Stimulated activated CD4-positive, alpha-beta T cell treated with anti-CD3 and anti-CD28 coated beads, Interleukin-1b, Interleukin-23, amount 100 ng/mL, for 1 hour (primary cell): ENCODE results near the gene CDC42BPB.

Source experiments
- DNase-seq, 2 donors: peaks; one replicate each; pipeline ENCODE4 v3.0.0-alpha.2; 2020; ENCODE audit warnings: low read depth in 2 of 2

The CDC42BPB gene

DNA sequence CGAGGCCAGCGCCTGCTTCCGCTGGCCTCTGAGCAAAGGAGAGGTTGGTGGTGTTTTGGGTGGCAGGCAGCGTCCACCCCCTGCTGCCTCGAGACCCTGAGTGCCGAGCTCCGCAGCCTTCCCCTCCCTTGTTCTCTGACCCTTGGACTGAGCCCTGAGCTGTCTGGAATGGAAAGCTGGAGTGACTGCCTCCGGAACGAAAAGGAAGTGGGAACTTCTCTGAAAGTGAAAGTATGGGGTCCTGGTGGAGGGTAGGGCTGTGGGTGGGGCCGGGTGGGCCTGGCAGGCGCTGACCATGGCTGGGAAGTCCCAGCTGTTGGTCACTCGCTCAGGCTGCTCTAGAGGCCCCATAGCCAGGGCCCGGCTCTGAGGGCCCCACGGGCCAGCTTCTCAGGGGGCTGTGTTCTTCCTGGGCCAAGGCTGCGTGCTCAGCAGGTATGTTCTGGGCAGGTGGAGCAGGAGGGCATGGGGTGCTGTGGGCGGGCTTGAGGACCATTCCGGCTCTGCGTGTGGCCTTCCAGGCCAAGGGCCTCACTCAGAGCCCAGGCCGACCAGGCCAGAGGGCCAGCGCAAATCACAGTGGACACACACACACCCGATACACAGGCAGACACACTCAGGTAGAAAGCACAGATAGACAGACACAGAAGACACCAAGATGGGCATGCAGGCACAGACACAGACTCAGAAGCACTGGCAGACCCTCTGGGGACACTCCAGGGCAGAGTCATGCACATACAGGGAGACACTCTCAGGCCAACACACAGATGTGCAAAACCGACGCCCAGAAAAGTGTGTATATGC is 37.3 kb upstream of the CDC42BPB start, which contains the start of gene EXOC3L4:
TSS of gene EXOC3L4 (plus strand) at position 320 of the 804 bp plus-strand sequence. CDS start 5,495 bp downstream, outside the sequence.
- DNase-seq, result no peak

DNA sequence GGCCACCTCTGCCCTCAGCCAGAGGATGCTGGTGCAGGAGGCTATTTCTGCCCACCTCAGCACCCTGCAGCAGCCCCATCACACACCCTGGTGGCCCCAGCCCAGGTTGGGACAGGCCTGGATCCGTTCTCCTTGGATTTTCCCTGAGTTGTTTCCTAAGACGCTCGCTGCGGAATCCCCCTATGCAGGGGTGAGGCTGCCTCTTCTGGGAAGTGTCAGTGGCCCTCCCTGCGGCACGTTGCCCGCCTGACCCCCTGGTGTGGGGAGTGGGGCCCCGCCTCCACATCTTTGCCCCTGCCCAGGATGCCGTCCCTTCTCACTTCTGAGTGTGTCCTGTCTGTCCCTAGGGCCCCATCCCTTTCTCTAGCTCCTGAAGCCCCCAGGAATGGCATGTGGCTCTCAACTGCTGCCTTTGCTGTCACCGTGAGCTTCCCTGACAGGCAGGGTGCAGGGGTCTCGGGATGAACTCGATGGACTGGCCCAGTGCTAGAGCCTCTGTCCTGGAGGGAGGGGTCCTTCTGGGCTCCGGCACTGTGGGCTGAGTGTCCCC is 36.6 kb upstream of the CDC42BPB start:
- DNase-seq, result no peak

DNA sequence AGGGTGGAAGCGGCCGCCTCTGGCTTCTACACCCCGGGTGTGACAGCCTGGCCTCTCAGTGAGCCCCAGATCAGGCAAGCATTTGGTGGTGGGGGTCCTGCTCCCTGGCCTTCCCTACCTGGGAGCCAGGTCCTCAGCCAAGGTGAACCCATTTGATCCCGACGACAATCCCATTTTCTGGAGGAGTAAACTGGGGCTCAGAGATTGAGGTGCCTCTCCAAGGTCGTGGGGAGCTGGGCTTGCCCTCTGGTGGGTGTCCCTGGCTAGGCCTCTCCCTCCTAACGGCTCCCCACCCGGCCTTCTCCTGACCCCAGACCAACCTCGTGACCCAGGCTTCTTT is 34.5 kb upstream of the CDC42BPB start:
- DNase-seq, result no peak

DNA sequence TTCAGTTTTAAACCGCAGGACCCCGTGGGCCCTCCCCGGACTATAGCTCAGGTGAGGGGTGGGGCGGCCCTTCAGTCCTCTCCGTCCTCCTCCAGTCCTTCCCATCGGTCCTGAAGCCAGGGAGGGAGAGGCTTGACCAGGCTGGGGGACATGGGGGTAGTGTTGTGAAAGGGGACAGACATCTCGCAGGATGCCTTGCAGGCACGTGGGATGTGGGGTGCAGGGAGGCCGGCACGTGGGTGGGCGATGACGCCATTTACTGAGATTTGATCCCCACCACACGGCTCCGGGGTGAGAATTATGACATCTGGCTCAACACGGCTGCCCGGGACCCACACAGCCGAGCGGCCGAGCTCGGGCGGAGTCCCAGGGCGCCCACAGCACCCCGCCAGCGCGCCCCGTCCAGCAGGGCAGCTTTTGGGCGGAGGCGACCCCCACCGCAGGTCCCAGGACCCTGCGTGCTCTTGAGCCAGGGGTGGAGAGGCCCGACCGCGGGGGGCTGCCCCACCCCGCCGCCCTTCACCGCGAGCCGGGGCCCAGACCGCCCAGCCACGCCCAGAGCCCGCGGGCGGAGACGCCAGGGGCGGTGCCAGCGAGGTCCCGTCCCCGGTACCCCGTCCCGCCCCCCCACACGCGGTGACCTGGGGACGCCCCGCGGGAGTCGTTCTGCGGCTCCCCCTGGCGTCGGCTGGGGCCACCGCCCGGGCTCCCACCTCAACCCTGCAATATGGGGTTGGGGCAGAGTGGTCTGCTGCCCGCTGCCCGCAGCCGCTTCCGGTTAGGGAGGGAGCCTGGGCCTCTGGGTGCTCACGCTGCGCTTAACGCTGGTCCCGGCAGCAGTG is 33.9 kb upstream of the CDC42BPB start:
- DNase-seq, result peak; percentile 50 to 68

DNA sequence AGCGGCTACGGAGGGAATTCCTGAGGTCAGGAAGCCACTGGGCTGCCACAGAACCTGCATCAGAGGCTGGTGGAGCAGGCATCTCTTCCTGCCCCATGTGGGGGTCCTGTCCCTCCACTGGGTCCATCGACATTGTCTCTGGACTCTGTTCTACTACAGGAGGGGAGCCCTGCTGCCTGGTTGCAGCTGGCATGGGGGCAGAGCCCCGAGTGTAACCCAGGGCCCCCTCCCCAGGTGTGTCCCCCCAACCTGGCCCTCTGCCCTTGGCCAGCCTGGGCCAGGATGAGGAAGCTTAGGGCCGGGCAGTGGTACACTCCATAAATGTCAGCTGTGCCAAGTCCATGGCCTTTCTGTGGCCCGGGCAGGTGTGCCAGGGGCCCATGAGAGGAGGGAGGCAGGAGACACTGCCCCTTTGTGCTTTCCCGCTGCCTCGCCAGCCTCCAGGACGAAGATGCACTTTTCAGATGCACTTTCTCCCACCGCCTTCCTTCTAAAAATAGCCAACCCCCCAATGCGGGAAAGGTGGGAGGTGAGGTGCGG is 33.2 kb upstream of the CDC42BPB start:
- no peak for DNase-seq

DNA sequence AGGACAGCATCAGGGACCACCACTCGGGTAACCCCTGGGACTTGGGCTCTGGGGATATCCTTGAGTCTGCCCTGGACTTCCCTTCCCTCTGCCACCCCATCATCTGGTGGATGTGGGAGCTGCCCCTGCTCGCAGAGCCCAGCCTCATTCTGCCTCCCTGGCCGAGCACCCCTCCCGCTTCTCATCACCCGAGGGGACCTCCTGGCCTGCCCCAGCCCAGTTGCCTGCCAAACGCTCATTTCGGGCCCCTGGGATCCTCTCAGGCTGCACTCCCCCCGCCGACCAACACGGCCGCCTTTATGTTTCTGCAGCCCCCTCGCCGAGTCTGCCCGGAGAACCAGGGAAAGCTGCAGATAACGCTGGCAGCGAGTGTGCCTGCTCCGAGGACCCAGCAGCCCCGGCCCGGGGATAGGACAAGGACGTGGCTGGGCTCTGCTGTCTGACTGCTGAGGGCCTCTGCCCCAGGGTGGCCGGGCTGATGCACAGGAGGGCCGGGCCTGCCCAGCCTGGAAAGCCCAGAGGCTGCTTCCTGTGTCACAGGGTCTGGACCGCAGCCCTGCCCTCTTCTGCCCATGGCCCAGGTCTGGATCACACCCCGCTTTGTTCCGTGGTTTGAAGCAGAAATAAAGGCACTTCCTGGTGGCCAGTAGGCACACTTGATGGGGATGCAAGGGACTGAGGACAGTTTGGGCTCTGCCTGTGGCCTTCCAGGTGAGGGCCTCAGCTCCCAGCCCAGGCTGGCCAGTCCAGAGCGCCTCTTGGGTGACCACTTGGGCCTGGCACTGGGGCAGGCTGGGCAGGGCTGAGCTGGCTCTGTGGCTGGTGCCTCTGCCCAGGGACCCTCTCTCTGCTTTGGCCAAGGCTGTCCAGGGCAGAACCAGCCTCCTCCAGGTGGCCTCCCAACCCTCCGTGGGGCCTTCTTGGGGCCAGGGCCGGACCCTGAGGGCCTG is 32.3 kb upstream of the CDC42BPB start:
- no peak for DNase-seq

DNA sequence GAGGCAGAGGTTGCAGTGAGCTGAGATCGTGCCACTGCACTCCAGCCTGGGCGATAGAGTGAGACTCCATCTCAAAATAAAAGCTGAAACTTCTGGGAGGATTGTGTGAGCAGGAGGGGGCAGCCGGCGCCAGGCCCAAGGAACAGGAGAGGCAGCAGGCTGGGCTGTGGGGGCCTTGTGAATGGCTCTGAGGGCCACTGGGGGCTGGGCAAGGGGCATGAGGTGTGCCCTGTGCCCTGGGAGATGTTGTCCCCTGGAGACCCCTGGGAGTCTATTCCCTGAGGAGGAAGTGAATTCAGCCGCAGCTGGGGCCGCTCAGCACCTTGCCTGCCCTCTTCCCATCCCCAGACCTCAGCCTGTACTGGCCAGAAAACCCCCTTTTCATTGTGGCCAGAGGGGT is 31.6 kb upstream of the CDC42BPB start:
- no peak for DNase-seq

DNA sequence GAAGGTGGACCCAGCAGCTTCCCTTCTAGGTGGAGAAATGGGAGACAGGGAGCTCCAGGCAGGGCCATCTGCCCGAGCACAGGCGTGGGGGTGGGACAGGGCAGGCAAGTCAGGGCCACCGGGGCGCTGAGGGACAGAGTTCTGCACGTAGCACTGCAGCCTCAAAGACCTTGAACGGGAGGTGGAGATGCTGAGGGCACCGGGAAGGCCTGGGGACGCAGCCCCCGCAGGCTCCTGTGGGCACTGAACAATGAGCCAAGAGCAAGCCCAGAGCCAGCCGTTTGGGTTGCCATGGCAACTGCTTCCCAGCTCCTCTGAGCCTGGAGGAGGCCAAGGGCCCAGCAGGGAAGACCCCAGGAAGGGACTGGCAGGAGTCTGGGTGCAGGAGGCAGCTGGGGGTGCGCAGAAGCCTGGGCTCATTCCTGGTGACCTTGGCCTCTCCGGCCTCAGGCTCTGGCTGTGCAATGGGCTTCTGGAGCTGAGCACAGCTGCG is 30.0 kb upstream of the CDC42BPB start:
- DNase-seq, result no peak

DNA sequence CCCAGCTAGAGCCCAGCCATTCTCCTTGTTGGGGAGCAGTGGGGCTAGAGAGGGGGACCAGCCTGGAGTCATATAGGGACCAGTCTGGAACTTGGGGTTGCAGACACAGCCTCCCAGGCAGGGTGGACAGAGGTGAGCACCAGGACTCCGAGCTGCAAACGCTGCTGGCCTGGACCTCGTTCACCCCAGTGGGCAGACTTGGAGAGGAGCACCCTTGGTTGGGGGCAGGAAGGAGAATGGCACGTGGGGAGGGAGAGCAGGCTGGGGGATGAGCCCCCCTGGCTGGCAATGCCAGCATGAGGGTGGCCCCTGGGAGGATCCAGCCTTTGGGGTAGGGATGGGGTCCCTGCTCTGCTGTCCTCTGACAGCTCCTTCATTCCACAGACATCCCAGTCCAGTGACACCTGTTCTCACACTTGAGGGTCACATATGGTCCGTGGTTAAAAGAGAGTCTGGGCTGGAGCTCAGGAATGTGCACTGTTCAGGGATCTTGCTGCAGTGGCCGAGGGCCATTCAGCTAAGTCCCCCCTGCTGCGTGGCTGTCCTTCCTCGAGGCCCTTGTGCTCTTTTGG is 29.5 kb upstream of the CDC42BPB start:
- DNase-seq, result no peak

DNA sequence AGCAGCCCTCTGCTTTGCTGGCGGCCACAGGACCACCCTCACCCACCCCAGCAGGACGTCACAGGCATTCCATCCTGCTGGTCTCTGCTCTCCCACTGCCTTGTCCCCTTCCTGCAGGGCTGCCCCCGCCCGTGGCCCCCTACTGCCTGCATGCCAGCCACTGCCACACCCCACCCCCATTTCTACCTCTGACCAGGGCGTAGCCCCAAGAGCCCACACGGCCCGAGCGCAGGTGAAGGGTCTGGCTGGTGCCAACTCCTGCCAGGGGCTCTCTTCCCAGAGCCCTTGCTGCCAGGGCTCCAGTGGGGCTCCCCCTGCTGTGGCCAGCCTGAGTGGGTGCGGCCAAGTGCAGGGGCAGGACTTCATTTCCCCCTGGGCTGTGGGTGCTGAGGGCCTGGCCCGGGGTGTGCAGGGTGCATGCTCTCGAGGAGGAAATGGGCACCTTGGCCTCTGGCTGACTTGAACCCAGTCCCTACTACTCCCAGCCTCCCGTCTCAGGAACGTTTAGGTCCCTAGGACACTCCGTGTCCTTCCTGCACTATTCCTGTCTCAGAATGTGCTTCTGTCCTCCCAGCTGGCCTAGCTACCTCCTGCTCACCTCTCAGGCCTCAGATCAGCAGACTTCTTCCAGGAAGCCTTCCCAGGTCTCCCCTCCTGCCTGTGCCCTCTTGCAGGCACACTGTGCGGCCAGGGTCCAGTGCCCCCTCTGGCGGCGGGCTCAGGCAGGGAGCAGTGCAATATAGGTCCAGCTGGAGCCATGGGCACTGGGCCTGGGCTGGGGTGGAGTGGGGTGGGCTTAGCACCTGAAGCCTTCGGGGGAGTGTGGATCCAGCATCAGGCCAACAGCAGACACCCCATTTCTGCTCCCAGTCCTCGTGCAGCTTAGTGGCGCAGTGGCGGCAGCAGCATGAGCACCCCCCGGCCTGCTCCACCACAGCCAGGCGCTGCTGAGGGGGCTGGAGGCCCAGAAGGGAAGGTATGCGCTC is 28.1 kb upstream of the CDC42BPB start:
- no peak for DNase-seq

DNA sequence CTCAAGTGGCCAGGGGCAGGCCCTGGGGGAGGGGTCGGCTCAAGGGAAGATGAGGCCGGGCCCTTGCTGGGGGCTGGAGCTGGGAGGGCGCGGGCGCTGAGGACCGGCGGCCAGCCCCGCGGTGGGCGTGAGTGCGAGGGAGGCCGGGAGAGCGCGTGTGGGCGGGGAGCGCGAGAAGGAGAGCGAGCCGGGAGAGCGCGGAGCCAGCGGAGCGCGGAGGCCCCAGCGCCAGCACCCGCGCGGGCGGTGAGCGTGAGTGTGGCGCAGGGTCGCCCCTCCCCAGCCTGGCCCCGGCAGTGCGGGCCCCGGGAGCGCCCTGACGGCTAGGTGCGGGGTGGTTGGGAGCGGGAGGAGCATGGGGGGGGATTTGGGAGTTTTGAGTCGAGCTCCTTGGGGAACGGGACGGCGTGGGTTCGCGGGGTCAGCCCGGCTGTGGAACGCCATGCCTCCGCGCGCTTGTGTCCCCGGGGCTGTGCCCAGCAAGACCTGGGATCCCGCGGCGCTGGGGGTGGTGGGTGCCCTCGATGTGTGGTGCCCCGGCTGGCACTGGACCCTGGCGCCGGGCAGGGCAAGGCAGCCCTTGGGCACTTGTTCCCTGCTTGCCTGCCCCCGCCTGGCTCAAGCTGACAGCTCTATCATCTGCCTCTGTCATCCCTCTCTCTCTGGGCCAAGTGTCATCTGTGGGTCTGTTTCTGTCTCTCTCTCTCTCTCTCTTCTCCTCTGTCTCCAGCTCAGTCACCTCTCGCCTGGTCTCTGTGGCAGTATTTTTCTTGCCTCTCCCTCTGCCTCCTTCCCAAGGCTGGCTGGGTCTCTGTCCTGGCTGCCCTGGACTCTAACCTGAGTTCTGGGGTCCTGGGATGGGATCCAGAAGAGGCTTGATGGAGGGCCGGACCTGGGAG is 26.9 kb upstream of the CDC42BPB start, which contains the start of gene LBHD2:
TSS of gene LBHD2 (plus strand) at position 190 of the 899 bp plus-strand sequence. CDS start 1,803 bp downstream, outside the sequence.
- DNase-seq, result no peak

DNA sequence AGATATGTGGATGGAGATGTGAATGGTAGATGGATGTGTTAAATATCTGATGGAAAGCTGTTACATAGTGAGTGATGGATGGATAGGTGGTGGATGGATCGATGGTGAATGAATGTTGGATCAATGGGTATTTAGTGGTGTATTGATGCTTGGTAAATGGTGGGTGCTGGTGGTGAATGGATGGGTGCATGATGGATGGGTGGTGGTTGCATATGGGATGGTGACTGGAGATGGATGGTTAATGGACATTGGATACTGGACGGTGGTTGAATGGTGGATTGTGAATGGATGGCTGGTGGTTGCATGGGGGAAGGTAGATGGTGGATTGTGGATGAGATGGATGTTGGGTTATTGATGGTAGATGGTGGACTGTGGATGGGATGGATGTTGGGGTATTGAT is 24.6 kb upstream of the CDC42BPB start:
- no peak for DNase-seq

DNA sequence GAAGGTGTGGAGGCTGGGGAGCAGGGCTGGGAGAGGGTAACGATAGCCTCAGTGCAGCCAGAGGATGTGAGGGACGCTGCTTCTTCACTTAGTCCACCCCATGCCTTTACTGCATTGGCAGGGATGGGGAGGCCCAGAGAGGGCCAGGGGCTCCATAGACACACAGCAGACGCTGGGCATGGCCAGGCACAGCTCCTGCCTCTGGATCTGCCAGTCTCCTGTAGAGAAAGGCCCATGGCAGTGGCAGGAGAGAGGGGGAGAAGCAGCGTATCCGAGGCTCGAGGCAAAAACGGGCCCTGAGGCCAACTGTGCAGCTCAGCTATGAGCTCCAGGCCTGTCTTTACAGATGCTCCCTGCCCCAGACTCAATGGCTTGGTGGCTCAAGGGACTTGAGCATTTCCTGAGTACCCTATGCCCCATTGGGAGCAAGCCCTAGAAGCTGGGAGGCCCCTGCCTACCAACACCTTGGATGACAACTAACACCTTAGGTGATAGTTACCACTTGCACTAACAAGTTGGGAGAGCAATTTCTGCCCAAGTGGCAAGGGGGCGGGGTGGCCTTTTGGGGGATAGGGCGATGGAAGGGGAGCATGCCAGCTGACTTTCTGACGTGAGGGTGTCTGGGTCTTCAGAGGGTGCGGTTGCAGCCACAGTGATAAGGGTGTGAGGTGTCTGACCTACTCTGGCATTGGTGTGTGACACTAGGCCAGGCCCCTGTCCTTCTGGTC is 21.7 kb upstream of the CDC42BPB start:
- no peak for DNase-seq

DNA sequence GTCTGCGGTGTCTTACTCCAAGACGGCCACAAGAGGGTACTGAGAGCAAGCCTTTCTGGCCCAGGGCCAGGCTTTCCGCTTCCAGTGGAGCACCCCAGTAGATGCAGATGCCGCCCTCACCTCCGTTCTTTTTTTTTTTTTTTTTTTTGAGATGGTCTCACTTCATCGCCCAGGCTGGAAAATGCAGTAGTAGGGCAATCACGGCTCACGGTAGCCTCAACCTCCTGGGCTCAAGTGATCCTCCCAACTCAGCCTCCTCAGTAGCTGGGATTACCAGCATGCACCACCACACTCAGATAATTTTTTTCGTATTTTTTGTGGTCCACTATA is 21.0 kb upstream of the CDC42BPB start:
- DNase-seq, result peak; percentile 42 to 49

DNA sequence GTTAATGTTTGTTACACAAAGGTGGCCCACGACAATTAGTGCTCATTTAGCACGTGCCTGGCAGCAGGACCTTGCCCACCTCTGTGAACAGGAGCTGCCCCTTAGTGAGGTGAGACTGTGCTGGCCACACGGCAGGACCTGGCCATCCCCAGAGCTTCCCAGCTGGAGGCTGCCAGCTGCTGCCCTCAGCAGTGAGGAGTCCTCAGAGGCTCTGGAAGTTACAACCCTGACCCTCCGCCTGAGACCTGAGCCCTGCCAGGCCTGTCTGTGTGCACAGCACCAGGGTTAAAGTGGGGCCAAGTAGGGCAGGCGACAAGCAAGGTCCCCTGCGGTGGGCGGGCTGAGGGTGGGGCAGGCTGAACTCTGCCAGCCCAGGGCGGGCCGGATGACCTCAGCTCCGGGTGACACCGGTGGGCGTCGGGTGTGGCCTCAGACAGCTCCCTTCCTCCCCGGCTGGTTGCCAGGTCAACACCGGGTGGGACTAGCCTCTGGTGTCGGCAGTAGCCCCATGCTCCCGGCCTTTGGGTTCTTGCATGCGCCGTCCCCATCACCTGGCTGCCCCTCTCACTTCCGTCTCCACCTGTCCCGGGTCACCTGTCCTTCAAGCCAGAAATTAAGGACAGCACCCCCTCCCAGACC is 17.5 kb upstream of the CDC42BPB start:
- no peak for DNase-seq

DNA sequence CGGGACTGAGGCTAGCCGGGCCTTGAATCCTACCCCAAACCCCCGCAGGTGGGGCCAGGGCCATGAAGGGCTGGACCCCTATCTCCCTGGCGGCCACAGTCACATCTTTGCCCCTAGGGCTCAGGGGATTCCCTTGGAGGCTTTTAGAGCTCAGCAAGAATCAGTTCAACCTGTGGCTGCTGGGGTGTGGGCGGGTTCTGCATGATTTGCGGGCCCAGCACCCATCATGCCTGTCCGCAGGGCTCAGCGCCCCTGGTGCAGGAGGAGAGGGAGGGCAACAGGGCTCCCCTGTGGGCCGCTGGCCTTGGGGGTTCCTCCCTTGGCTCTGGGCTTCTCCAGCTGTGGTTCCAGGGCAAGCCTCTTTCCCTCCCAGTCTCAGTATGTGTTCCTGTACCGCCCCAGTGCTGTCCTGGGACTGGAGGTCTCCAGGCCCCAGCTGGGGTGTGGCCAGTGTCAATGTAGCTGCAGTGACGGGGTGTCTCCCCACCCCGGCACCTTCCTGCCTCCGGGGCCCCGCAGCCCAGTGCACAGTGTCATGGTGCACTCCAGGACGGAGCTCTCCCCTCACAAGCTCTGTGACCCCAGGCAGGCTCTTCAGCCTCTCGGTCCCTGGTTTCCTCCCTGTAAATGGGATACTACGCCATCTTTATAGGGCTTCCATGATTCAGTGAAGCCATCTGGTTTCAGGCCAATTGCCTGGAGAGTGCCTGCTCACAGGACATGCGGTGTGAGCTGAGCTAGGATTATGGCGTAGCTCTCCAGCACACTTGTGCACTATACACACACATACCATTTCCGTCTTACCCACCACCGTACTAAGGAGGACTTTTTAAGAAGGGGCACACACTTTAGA is 16.8 kb upstream of the CDC42BPB start:
- no peak for DNase-seq
